Stimulated activated CD4-positive, alpha-beta T cell treated with anti-CD3 and anti-CD28 coated beads, Interleukin-2, amount 100 ng/mL, for 48 hours (primary cell): ENCODE data around the gene RRAGD.

Source experiments
- DNase-seq, 2 donors: peaks; one replicate each; pipeline ENCODE4 v3.0.0-alpha.2; 2020

The RRAGD gene

GRCh38 chr6:89371849-89372505, 40.1 kb downstream of the RRAGD start:
- DNase-seq: peak; percentile 73 to 79

GRCh38 chr6:89368999-89369398, 43.1 kb downstream of the RRAGD start:
- no peak for DNase-seq

GRCh38 chr6:89368107-89368506, 44.0 kb downstream of the RRAGD start:
- DNase-seq: peak; percentile 65

- no peak for DNase-seq
These were observed 47.5 kb downstream of the RRAGD start for GRCh38 chr6:89364586-89364985.

- no peak for DNase-seq
These were observed 50.9 kb downstream of the RRAGD start for GRCh38 chr6:89361171-89361570.

GRCh38 chr6:89360415-89360999, 51.6 kb downstream of the RRAGD start:
- no peak for DNase-seq

- no peak for DNase-seq
These were observed 52.5 kb downstream of the RRAGD start for GRCh38 chr6:89359561-89359960.

GRCh38 chr6:89357390-89357789, 54.7 kb downstream of the RRAGD start:
- DNase-seq: no peak

- no peak for DNase-seq
These were observed 55.4 kb downstream of the RRAGD start for GRCh38 chr6:89356642-89357170.

- DNase-seq: no peak
These were observed 56.4 kb downstream of the RRAGD start for GRCh38 chr6:89355511-89356194.

GRCh38 chr6:89353702-89354392, 58.2 kb downstream of the RRAGD start:
- no peak for DNase-seq

GRCh38 chr6:89353118-89353556, 58.9 kb downstream of the RRAGD start:
- DNase-seq: peak in 1 of 2 donors; percentile 10

GRCh38 chr6:89352278-89353117, 59.6 kb downstream of the RRAGD start, which contains the start of gene UBE2J1:
TSS of gene UBE2J1 (minus strand) at chr6:89352722. CDS start at chr6:89352569, 153 bp downstream.
- peak; percentile 61 to 73 for DNase-seq

- DNase-seq: no peak
These were observed 60.3 kb downstream of the RRAGD start for GRCh38 chr6:89351671-89352277.

GRCh38 chr6:89350281-89350966, 61.6 kb downstream of the RRAGD start:
- no peak for DNase-seq

GRCh38 chr6:89348372-89348771, 63.7 kb downstream of the RRAGD start:
- DNase-seq: no peak

GRCh38 chr6:89347825-89348224, 64.2 kb downstream of the RRAGD start:
- DNase-seq: no peak

GRCh38 chr6:89346433-89346832, 65.6 kb downstream of the RRAGD start:
- DNase-seq: no peak

GRCh38 chr6:89339565-89339964, 72.5 kb downstream of the RRAGD start:
- no peak for DNase-seq

- DNase-seq: no peak
These were observed 76.9 kb downstream of the RRAGD start for GRCh38 chr6:89335164-89335563.

GRCh38 chr6:89330910-89331309, 81.2 kb downstream of the RRAGD start:
- no peak for DNase-seq
